Fibroblast of skin of abdomen (primary cell): ENCODE measurements around the gene FIG4.
"Not testable (repeated sequence)": the region's sequence is repeated elsewhere in the genome, so short reads cannot be mapped to it uniquely, and the experiment has no call there.

Experiments
- DNase-seq: peaks from one replicate; pipeline ENCODE4 v3.0.0-alpha.2; 2013

The FIG4 gene

DNA sequence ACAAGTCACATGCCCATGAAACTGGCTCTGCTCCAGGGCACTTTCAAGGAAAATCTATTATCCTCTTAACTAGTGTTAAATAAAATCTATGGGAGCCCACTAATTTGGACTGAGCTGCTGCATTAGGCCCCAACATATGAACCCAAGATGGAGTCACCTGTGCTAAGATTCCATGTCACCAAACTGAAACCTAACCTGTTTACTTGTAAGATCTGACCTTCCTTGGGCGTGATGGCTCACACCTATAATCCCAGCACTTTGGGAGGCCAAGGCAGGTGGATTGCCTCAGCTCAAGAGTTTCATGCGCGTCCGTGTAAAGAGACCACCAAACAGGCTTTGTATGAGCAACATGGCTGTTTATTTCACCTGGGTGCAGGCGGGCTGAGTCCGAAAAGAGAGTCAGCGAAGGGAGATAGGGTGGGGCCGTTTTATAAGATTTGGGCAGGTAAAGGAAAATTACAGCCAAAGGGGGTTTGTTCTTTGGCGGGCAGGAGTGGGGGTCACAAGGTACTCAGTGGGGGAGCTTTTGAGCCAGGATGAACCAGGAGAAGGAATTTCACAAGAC lies 164.5 kb downstream of the FIG4 start:
- DNase-seq: not testable (repeated sequence)

- DNase-seq: no peak
Observed at GRCh38 chr6:109861946-109862345, 170.8 kb downstream of the FIG4 start.

DNA sequence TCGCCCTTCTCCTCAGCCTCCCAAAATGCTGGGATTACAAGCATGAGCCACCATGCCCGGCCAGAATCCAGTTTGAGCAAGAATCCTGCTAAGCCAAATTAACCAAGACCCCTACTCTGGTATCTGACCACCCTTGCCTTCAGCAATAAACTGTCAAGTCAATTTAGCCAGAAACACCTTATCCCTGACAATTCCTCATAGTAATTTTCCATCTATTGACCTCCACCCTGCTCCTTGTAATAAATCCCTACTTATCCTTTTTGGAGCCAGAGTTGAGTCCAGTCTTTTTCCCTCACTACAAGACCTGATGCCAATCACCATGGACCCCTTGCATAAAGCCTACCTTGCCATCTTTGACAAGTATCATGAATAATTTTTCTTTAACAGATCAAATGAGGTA lies 173.0 kb downstream of the FIG4 start:
- no peak for DNase-seq

GRCh38 chr6:109865968-109866367 lies 174.9 kb downstream of the FIG4 start:
- DNase-seq: no peak

DNA sequence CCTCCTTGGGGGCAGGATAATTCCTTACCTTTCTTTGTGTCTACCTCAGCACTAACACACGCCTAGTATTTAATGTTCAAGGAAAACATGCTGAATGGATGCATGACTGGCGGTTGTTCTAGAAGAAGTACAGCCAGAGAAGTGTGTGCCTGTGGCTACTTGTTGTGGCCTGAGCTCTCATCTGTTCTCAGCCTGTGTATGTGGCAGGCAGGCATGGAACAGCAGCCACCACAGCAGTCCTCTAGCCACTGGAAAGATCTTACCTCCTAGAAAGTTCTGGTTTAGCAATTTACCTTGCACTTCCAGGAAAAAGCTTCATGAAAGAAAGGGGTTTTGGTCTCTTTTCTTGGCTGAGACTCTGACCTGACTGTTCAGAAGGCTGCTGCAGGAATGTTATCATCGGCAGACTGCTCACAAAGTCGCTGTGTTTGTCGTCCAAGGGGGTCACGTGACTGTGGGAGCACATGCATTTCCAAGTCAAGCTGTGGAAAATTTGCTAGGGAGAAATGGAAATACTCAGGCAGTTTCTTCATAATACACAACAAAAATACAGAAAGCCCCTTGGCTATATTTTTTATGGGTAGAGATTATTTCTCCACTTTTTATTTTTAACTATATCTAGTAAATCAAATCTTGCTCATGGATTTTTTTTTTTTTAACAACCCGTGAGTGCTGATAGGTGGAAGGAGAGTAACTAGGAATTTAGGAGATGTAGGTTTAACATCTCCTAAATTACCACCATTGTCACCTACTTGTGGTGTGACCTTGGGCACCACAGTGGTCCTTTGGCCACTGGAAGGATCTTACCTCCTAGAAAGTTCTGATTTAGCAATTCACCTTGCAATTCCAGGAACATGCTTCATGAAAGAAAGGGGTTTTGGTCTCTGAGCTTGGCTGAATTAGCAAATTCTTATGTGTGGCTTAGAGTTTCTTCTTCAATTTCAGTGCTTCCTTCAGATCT lies 176.2 kb downstream of the FIG4 start:
- no peak for DNase-seq

DNA sequence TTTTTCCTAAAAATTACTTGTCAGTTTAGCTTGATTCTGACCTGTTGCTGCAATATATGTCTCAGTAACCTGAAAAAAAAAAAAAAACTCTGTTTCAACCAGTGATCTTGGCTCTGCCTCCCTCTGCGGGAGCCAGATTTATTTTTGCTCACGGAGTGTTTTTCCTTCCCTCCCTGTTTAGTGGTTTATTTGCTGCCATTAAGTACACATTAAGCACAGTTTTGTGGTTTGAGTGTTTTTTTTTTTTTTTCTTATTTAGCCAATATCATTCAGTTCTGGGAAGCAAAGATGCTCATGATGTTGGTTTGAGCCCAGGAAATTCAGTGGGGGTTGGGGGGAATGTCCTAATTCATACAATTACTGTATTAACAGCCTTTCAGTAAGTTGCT lies 176.9 kb downstream of the FIG4 start:
- DNase-seq: peak; percentile 38

- not testable (repeated sequence) for DNase-seq
Observed at GRCh38 chr6:109869398-109870088, 178.4 kb downstream of the FIG4 start.

GRCh38 chr6:109870089-109870410 lies 179.0 kb downstream of the FIG4 start:
- DNase-seq: no peak

DNA sequence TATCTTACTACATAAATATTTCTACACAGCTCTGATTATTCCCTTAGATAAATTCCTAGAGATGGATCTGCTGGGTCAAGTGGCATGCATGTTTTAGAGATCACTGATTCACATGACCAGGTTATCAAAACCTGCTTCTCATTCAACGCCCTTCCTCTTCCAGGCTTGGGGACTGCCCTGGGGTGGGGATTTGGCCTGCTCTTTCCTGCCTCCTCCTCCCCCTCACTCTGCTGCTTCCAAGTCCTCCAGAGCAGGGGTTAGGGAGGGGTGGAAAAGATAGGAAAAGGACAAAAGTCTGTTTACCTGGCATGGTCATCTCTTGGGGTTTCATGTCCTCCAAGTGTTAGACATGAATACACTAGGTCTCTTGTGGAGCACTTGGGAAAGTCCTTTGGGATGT lies 181.5 kb downstream of the FIG4 start:
- no peak for DNase-seq

GRCh38 chr6:109872968-109873545 lies 182.0 kb downstream of the FIG4 start:
- no peak for DNase-seq

- no peak for DNase-seq
Observed at GRCh38 chr6:109874086-109874485, 183.0 kb downstream of the FIG4 start.

GRCh38 chr6:109874621-109875020 lies 183.5 kb downstream of the FIG4 start:
- peak; percentile 2 for DNase-seq
